ENCODE results near the gene GLYATL1B.
"Not testable (repeated sequence)": the region's sequence is repeated elsewhere in the genome, so short reads cannot be mapped to it uniquely, and the experiment has no call there.

The GLYATL1B gene

DNA sequence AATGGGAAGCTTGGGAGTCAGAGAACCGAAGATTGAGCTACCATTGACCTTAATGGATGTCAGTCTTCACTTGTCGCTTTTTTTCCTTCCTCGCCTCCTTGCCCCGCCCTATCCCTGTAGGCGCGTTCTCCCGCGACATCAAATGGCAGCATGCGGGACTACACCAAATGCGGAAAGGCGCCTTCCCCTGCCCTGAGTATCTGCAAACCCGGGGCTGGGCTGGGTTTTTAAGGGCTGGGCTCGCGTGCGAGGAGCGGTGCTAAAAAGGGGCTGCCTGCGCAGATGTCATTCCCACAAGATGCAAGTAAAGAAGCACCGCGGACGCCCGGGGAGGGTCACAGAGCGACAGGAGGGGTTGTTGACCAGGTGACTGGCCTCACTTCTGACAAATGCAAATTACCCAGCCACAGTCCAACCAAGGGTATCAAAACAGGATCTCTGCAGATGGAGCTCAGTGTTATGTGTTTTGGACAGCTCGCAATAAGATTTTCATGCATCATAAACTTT, 16.2 kb downstream of the GLYATL1B start:
- Histone ChIP-seq H3K36me3 (ENCODE audit: insufficient read depth) (no peaks in the 10 kb centered on the region), H3K9ac (peak overlapping the region; percentile 52; the same call in 1 of the 2 replicates)

GRCh38 chr11:59106363-59107336, 20.5 kb downstream of the GLYATL1B start, which contains the start of gene FAM111B:
TSS of gene FAM111B (plus strand) at chr11:59107237. CDS start at chr11:59109626, 2,389 bp downstream.
- peak within 1 kb of the TSS; percentile 84 for H3K9ac ChIP-seq
- no peak within 1 kb of the TSS for H3K4me3 ChIP-seq (IDR thresholded peaks at IDR 0.05; ENCODE audit: insufficient read depth, low read depth, low read length)
- peaks cover 62% of the 10 kb centered on the region for H3K4me1 ChIP-seq (ENCODE audit: low read depth, poor library complexity, severe bottlenecking)
- TF ChIP-seq CTCF (conservative IDR thresholded peaks at IDR 0.05; ENCODE audit: low read depth, low read length) = no peak
- peaks cover 18% of the 10 kb centered on the region for H3K36me3 ChIP-seq (ENCODE audit: insufficient read depth)
- H2AFZ ChIP-seq (ENCODE audit: low read depth) = peak within 1 kb of the TSS; percentile 75
- H3K79me2 ChIP-seq (ENCODE audit: insufficient read depth, low read depth) = peaks cover 35% of the 10 kb centered on the region
- H3K27me3 ChIP-seq (ENCODE audit: insufficient read depth, low read depth) = no peaks in the 10 kb centered on the region
- no peaks in the 10 kb centered on the region for H4K20me1 ChIP-seq (ENCODE audit: insufficient read depth)
- peak within 1 kb of the TSS; percentile 91 for H3K4me2 ChIP-seq
- H3K27ac ChIP-seq = peak within 1 kb of the TSS; percentile 85

More for the DNA sequence above, 16.2 kb downstream of the GLYATL1B start:
- H3K27me3 ChIP-seq (ENCODE audit: insufficient read depth, low read depth) = no peaks in the 10 kb centered on the region
- peak overlapping the region; percentile 64 for H3K27ac ChIP-seq
- peaks cover 42% of the 10 kb centered on the region for H3K4me1 ChIP-seq (ENCODE audit: low read depth, poor library complexity, severe bottlenecking)
- peak; percentile 26; the same call in 1 of the 2 replicates for TF ChIP-seq CTCF (conservative IDR thresholded peaks at IDR 0.05; ENCODE audit: low read depth, low read length)
- peak overlapping the region; percentile 46 for H3K4me2 ChIP-seq
- no peaks in the 10 kb centered on the region for H4K20me1 ChIP-seq (ENCODE audit: insufficient read depth)
- H3K79me2 ChIP-seq (ENCODE audit: insufficient read depth, low read depth) = peaks cover 1% of the 10 kb centered on the region; the same call in 1 of the 2 replicates
- H2AFZ ChIP-seq (ENCODE audit: low read depth) = peak overlapping the region; percentile 34
- H3K4me3 ChIP-seq (IDR thresholded peaks at IDR 0.05; ENCODE audit: insufficient read depth, low read depth, low read length) = no peak overlapping the region

DNA sequence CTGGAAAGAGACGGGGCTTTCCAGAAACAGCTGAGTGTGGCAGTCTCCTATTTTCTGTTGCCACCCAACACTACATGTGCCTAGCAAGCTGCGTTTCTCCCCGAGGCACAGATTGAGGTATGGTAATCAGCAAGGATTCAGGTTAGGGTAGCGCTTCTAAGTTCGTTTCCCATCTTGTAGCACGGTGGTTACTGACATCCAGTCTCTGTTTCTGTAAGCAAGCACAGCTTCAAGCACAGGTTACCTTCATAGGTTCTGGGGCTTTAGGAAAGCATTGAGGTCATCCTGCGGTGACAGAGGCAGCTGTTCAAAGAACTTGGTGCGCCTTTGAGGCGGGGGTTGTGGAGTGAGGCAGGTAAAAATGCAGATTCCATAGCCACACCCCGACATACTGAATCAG, 21.6 kb downstream of the GLYATL1B start:
- peak overlapping the region; percentile 75 for H2AFZ ChIP-seq (ENCODE audit: low read depth)
- H3K4me3 ChIP-seq (IDR thresholded peaks at IDR 0.05; ENCODE audit: insufficient read depth, low read depth, low read length); H4K20me1 ChIP-seq (ENCODE audit: insufficient read depth); H3K27me3 ChIP-seq (ENCODE audit: insufficient read depth, low read depth): not testable (repeated sequence)
- peaks cover 60% of the 10 kb centered on the region for H3K4me1 ChIP-seq (ENCODE audit: low read depth, poor library complexity, severe bottlenecking)
- H3K4me2 ChIP-seq = peak overlapping the region; percentile 86
- peak overlapping the region; percentile 85 for H3K27ac ChIP-seq
- peak overlapping the region; percentile 84 for H3K9ac ChIP-seq
- H3K79me2 ChIP-seq (ENCODE audit: insufficient read depth, low read depth) = peaks cover 37% of the 10 kb centered on the region
- peaks cover 18% of the 10 kb centered on the region for H3K36me3 ChIP-seq (ENCODE audit: insufficient read depth)

DNA sequence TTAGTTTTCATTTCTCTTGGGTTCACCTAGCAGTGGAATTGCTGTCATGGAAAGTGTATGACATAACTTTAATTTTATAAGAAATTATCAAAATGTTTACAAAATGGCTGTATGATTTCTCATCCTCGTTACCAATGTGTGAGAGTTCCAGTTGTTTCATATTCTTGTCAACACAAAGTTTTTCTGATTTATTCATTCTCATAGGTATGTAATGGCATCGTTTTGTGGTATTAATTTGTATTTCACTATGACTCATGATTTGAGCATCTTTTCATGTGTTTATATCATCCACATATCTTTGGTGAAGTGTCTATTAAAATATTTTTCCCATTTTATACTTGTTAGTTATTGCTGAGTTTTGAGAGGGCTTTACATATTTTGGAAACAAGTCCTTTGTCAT, 26.4 kb downstream of the GLYATL1B start:
- no peak overlapping the region for H3K4me3 ChIP-seq (IDR thresholded peaks at IDR 0.05; ENCODE audit: insufficient read depth, low read depth, low read length)
- no peak overlapping the region for H3K9ac ChIP-seq
- TF ChIP-seq CTCF (conservative IDR thresholded peaks at IDR 0.05; ENCODE audit: low read depth, low read length) = no peak
- peaks cover 21% of the 10 kb centered on the region for H3K36me3 ChIP-seq (ENCODE audit: insufficient read depth)
- no peak overlapping the region for H3K4me2 ChIP-seq
- H3K27ac ChIP-seq = no peak overlapping the region
- H3K79me2 ChIP-seq (ENCODE audit: insufficient read depth, low read depth) = peaks cover 34% of the 10 kb centered on the region
- peaks cover 28% of the 10 kb centered on the region for H3K4me1 ChIP-seq (ENCODE audit: low read depth, poor library complexity, severe bottlenecking)
- H4K20me1 ChIP-seq (ENCODE audit: insufficient read depth) = no peaks in the 10 kb centered on the region
- no peaks in the 10 kb centered on the region for H3K27me3 ChIP-seq (ENCODE audit: insufficient read depth, low read depth)
- H2AFZ ChIP-seq (ENCODE audit: low read depth) = no peak overlapping the region

Data from KMS-11 (cell line).